Measurements from ENCODE around the gene RETREG3.
"Not testable (repeated sequence)": the region's sequence is repeated elsewhere in the genome, so short reads cannot be mapped to it uniquely, and the experiment has no call there.

Gene RETREG3

GRCh38 chr17:42548993-42549755 is 60.0 kb downstream of the RETREG3 start:
- FAIRE-seq, result no peak

GRCh38 chr17:42548070-42548837 is 60.9 kb downstream of the RETREG3 start:
- no peak for FAIRE-seq

DNA sequence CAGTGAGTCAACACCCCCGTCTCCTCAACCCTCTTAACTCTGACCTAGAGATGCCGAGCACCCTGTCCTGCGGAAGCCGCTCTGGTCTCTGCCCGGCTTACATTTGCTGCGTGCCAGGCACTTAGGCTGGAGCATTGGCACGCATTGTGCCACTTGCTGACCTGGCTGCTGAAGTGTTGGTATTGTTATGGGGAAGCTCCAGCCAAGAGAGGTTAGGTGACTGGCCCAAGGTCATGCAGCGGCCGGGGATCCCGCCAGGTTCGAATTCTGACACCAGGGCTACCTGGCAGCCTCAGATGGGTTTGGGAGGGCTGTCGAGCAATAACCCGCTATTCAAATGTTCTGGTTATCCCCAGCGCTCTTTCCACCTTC is 61.5 kb downstream of the RETREG3 start:
- no peak for FAIRE-seq

- no peak for FAIRE-seq
Observed at GRCh38 chr17:42547001-42547461, 62.1 kb downstream of the RETREG3 start.

DNA sequence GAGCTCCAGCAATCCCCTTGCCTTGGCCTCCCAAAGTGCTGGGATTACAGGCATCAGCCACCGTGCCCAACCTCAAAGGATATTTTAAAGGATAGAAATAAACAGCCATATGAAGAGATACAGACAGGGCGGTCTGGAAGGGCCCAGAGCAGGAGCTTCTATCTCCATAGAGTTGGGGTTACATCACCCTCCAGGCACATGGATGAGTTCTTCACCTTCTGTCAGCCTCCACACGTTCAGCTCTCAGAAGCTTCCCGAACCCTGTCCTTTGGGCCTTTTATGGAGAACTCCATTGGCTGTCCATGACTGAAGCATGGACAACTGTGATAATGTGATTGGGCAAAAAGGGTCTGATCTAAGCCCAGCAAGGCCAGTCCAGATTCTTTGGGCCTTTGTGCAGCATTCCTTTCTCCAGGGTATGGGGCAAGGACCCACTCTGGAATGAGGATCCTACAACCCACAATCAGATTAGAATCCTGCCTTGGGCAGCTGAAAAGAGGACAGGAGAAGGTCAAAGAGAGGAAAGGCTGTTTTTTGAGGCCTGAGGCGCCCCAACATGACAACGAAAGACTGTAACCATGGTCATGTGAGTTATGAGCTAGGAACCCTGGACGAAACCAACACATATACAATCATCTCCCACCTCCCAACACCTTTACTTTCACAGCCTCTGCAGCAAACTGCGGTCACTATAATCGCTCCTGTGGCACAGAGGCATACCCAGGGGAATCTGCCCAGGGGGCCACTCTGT is 63.2 kb downstream of the RETREG3 start:
- not testable (repeated sequence) for FAIRE-seq

DNA sequence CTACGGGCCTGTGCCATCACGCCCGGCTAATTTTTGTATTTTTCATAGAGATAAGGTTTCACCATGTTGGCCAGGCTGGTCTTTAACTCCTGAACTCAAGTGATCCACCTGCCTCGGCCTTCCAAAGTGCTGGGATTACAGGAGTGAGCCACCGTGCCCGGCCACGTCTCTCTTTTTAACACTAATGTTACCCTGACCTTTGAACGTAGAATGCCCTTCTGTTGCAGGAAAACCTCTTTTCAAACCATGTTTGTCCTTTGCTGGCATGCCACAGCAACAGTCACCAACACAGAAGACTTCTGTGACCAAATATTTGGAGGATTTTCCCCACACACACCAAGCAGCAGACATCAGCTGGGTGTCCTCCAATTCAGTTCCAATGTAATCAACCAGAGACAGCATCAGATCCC is 64.3 kb downstream of the RETREG3 start:
- FAIRE-seq, result no peak

DNA sequence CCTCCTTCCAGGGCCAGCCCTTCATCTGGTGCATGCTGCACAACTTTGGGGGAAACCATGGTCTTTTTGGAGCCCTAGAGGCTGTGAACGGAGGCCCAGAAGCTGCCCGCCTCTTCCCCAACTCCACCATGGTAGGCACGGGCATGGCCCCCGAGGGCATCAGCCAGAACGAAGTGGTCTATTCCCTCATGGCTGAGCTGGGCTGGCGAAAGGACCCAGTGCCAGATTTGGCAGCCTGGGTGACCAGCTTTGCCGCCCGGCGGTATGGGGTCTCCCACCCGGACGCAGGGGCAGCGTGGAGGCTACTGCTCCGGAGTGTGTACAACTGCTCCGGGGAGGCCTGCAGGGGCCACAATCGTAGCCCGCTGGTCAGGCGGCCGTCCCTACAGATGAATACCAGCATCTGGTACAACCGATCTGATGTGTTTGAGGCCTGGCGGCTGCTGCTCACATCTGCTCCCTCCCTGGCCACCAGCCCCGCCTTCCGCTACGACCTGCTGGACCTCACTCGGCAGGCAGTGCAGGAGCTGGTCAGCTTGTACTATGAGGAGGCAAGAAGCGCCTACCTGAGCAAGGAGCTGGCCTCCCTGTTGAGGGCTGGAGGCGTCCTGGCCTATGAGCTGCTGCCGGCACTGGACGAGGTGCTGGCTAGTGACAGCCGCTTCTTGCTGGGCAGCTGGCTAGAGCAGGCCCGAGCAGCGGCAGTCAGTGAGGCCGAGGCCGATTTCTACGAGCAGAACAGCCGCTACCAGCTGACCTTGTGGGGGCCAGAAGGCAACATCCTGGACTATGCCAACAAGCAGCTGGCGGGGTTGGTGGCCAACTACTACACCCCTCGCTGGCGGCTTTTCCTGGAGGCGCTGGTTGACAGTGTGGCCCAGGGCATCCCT is 65.7 kb downstream of the RETREG3 start:
- no peak for FAIRE-seq

- FAIRE-seq, result no peak
Observed at GRCh38 chr17:42541041-42541833, 67.9 kb downstream of the RETREG3 start.

- FAIRE-seq, result not testable (repeated sequence)
Observed at GRCh38 chr17:42540558-42540957, 68.6 kb downstream of the RETREG3 start.

- FAIRE-seq, result no peak
Observed at GRCh38 chr17:42538482-42538881, 70.7 kb downstream of the RETREG3 start.

DNA sequence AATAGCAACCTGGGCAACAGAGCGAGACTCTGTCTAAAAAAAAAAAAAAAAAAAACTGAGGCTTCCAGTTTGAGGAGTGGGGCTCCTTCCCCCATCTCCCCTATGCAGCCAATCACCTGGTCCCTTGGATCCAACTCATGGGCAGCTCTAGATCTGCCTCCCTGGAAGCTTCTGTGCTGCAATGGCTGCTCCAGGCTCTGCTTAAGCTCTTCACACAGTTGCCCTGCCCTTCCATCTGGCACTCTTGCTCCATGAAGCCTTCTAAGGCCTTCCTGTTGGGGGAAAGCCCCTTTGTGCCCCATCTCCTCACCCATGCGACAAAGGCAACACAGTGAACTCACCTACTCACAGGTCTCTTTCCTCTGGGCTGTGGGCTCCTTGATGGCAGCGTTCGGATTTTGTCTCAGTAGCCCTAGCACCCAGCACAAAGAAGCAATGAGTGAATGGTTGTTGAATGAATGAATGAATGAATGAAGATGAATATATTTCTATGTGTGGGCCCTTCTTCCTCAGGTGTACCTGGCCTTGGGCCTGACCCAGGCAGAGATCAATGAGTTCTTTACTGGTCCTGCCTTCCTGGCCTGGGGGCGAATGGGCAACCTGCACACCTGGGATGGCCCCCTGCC is 71.2 kb downstream of the RETREG3 start:
- FAIRE-seq, result no peak

GRCh38 chr17:42537156-42537805 is 71.9 kb downstream of the RETREG3 start:
- no peak for FAIRE-seq

- no peak for FAIRE-seq
Observed at GRCh38 chr17:42536372-42537155, 72.6 kb downstream of the RETREG3 start.

DNA sequence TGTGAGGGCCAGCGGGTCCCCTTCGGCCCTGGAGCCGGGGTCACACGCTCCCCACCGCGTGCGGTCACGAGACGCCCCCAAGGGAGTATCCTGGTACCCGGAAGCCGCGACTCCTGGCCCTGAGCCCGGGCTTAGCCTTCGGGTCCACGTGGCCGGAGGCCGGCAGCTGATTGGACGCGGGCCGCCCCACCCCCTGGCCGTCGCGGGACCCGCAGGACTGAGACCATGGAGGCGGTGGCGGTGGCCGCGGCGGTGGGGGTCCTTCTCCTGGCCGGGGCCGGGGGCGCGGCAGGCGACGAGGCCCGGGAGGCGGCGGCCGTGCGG is 73.2 kb downstream of the RETREG3 start, which contains the start of gene NAGLU:
Gene NAGLU, plus strand, starts transcription at position 194 of the 324 bp plus-strand sequence. Its CDS starts 32 bp downstream, at position 226.
- FAIRE-seq, result no peak

- no peak for FAIRE-seq
Observed at GRCh38 chr17:42535155-42536047, 73.8 kb downstream of the RETREG3 start.

DNA sequence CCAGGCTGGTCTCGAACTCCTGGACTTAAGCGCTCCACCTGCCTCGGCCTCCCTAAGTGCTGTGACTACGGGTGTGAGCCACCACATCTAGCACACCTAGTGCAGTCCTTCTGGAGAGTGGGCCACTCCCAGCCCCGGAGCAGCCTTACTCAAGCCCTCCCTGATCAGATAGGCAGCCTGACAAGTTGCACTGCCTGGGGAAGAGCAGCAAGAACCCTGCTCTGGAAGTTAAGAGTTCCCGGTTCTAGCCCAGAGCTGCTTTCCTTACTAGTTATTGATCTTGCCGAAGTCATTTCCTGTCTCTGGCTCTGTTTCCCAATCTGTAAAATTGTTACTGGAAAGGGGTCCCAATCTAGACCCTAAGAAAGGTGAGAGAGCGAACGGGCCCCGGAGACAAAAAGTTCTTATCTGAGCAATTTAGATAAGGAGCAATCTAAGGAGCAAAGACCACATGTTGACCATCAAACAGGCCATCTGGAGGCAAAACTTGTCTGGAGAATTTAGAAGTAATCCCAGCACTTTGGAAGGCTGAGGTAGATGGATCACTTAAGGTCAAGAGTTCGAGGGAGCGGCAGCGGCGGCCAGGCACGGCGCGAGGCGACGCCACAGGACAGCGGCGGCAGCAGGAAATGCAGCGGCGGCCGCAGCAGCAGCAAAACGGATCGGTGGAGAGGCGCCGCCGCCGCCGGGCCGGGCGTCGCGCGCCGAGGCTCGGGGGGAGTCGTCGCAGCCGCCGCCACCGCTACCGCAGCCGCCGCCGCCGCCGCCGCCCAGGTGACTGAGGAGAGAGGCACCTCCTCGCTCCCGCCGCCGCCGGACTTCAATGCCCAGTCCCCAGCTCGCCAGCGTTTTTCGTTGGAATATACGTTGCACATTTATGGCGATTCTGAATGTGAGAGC is 77.5 kb downstream of the RETREG3 start:
- FAIRE-seq, result no peak

DNA sequence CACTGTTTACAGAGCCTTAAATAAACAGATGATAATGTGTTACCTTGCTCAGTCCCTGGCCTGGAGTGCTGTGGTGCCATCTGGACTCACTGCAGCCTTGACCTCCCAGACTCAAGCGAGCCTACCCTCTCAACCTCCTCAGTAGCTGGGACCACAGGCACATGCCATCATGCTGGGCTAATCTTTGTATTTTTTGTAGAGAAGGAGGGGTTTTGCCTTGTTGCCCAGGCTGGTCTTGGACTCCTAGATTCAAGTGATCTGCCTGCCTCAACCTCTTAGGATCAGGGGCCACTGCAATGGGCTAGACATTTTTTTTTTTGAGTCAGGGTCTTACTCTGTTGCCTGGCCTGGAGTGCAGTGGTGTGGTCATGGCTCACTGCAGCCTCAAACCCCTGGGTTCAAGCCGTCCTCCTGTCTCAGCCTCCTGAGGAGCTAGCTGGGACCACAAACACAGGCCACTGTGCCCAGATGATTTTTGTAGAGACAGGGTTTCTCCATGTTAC is 78.2 kb downstream of the RETREG3 start:
- no peak for FAIRE-seq
